Measurements from ENCODE around the gene ALDH1L1. TPM values are rescaled to one million over a fixed set of nuclear protein-coding genes. Genes with fewer than 3 reads are reported as not detected.

The ALDH1L1 gene
- total and polyA plus RNA-seq, 2 of the 8 experiments (the other 6 are each of a cell fraction or from before 2014, with no cell fraction given), result 0.98 to 1.6 TPM

DNA sequence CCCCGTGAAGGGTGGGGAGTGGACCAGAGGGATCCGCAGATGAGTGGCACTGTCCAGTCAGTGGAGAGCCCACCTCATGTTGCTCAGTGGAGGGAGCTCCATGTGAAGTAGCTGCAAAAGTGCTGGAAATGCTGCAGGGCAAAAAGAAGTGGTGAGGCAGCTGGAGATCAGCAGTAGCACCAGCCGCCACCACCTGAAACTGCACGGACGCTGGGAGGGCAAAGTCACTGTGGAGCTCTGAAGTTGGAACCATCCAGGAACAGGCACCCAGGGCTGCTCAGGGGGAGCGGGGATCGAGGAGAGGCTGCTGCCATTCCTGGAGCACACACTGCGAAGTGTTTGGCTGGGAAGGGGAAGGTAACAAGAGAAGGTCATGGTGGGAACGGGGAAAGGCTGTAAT is 6.4 kb upstream of the ALDH1L1 start:
- 86% methylated on average over 9 of the region's 9 CpGs; no CpG with 5 or more reads in 1 of the 2 experiments for WGBS, 2 experiments (ENCODE audit: extremely low coverage in 1 of 2, insufficient coverage in 1 of 2, insufficient read length in 1 of 2, insufficient replicate concordance in 2 of 2, low coverage in 1 of 2, low lambda C conversion rate in 2 of 2, missing lambda C conversion rate in 1 of 2)
- no peak overlapping the region for H3K18ac ChIP-seq (ENCODE audit: extremely low read depth, low read length)
- FAIRE-seq, result no peak

More for the DNA sequence above, 6.4 kb upstream of the ALDH1L1 start:
- ChIA-PET POLR2A (ENCODE audit: partially characterized antibody) (no interaction called here), CTCF (ENCODE audit: partially characterized antibody) (interaction anchor here (0.7 to 2.0 kb wide), 4 partner anchors 10 to 204 kb away, joined by 3 to 12 read pairs (median 4); no protein-coding TSS in a partner anchor)
- peak overlapping the region; percentile 11; the same call in 1 of the 2 replicates for H4K8ac ChIP-seq (ENCODE audit: extremely low read depth, insufficient read depth, low read length)
- H2AK5ac ChIP-seq (ENCODE audit: low read depth, low read length), result no peak overlapping the region
- H3K9me3 ChIP-seq (ENCODE audit: insufficient read depth in 2 of 2, low read depth in 1 of 2, low read length in 1 of 2), result no peaks in the 10 kb centered on the region
- no peaks in the 10 kb centered on the region for H3K36me3 ChIP-seq (ENCODE audit: control insufficient read depth in 2 of 4, insufficient read depth in 4 of 4, low read length in 3 of 4)
- no peak overlapping the region for H4K91ac ChIP-seq (replicated peaks; ENCODE audit: insufficient read length, low read length)
- no peak overlapping the region for H2AFZ ChIP-seq (ENCODE audit: low read length)
- no peaks in the 10 kb centered on the region for H3K4me1 ChIP-seq (replicated peaks in 1 of 4; ENCODE audit: control insufficient read depth in 3 of 4, insufficient read depth in 4 of 4, low read length in 3 of 4)
- H3K79me2 ChIP-seq (ENCODE audit: control insufficient read depth in 1 of 2, insufficient read depth in 2 of 2, low read length in 2 of 2), result no peaks in the 10 kb centered on the region
- no peak overlapping the region for H4K5ac ChIP-seq (ENCODE audit: insufficient read length, low read depth, low read length)
- no peak overlapping the region for H3K56ac ChIP-seq (replicated peaks; ENCODE audit: insufficient read length, low read depth, low read length)
- H4K20me1 ChIP-seq (replicated peaks in 1 of 2; ENCODE audit: control insufficient read depth in 1 of 2, insufficient read depth in 2 of 2, low read length in 2 of 2), result no peaks in the 10 kb centered on the region
- peaks cover 2 to 9% (median 3%) of the 10 kb centered on the region in 4 experiments for H3K27me3 ChIP-seq (replicated peaks in 1 of 4; ENCODE audit: control insufficient read depth in 3 of 4, extremely low read depth in 1 of 4, insufficient read depth in 3 of 4, low read length in 3 of 4)
- H3K23me2 ChIP-seq (ENCODE audit: low read depth, low read length), result no peaks in the 10 kb centered on the region
- no peak overlapping the region for H2BK120ac ChIP-seq (replicated peaks; ENCODE audit: low read depth, low read length)
- TF ChIP-seq SRF (IDR thresholded peaks at IDR 0.05; ENCODE audit: low read depth, low read length) (no peak), SP2 (IDR thresholded peaks at IDR 0.05; ENCODE audit: low read length) (no peak), EZH2 (IDR thresholded peaks at IDR 0.05; ENCODE audit: low read depth, low read length, severe bottlenecking) (no peak), TBP (IDR thresholded peaks at IDR 0.05; ENCODE audit: low read depth, low read length) (no peak), RFX5 (IDR thresholded peaks at IDR 0.05; ENCODE audit: borderline replicate concordance, low read depth, low read length) (no peak), RXRA (IDR thresholded peaks at IDR 0.05; ENCODE audit: insufficient read depth, low read depth, low read length) (no peak), PHF8 (conservative IDR thresholded peaks at IDR 0.05; ENCODE audit: low read depth, low read length) (no peak), NANOG (IDR thresholded peaks at IDR 0.05; ENCODE audit: insufficient read depth, low read depth, low read length, poor library complexity, severe bottlenecking) (no peak), NRF1 (IDR thresholded peaks at IDR 0.05; ENCODE audit: low read depth, low read length) (no peak)
- TF ChIP-seq, protein P1, sequence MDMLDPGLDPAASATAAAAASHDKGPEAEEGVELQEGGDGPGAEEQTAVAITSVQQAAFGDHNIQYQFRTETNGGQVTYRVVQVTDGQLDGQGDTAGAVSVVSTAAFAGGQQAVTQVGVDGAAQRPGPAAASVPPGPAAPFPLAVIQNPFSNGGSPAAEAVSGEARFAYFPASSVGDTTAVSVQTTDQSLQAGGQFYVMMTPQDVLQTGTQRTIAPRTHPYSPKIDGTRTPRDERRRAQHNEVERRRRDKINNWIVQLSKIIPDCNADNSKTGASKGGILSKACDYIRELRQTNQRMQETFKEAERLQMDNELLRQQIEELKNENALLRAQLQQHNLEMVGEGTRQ (IDR thresholded peaks at IDR 0.05; ENCODE audit: low read length), result no peak
- H3K23ac ChIP-seq (ENCODE audit: insufficient read length), result no peak overlapping the region
- H3K27ac ChIP-seq (ENCODE audit: low read depth, low read length), result no peak overlapping the region
- H2BK12ac ChIP-seq (ENCODE audit: low read depth, low read length), result no peak overlapping the region
- H2BK20ac ChIP-seq (ENCODE audit: low read length), result no peak overlapping the region
- no peak for DNase-seq (ENCODE audit: low read depth in 1 of 2, low spot score in 2 of 2)
- H3K14ac ChIP-seq (ENCODE audit: insufficient read length), result no peak overlapping the region
- no peak overlapping the region for H2BK15ac ChIP-seq (ENCODE audit: low read length)
- no peak overlapping the region for H3K4ac ChIP-seq (replicated peaks; ENCODE audit: insufficient read length, low read depth, low read length)
- H3K4me2 ChIP-seq (ENCODE audit: insufficient read depth in 1 of 2, low read depth in 2 of 2, low read length in 2 of 2), result no peak overlapping the region
- no peaks in the 10 kb centered on the region for H3K79me1 ChIP-seq (ENCODE audit: low read depth, low read length)
- H3K9ac ChIP-seq (replicated peaks in 1 of 4; ENCODE audit: extremely low read depth in 1 of 4, low read depth in 3 of 4, low read length in 3 of 4), result no peak overlapping the region
- H3K4me3 ChIP-seq (ENCODE audit: extremely low read depth in 1 of 4, insufficient read depth in 2 of 4, low read depth in 3 of 4, low read length in 4 of 4), result no peak overlapping the region
- no peak overlapping the region for H2BK5ac ChIP-seq (ENCODE audit: low read depth, low read length)
